ENCODE data around the gene FOXA1.

DNA sequence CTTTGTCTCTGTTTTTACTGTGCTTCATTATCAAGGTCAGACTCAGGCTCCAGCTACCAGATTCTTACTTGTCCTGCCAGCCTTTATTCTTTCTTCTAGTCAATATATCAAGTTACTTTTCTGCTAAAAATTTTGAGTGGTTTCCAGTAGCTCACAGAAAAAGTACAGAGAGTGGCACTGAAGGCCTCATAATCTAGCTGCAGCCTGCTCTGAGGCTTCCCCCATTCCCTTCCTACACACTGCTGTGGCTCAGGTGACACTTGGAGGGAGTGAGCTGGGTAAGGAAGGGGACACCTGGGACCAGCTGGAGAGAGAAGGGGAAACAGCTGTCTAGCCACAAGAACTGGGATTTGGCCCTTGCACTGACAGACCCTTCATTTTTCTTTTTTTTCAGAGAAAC, 25.8 kb upstream of the FOXA1 start:
- no peak for TF ChIP-seq SP1 (IDR thresholded peaks at IDR 0.05; ENCODE audit: low read depth, low read length)
- TF ChIP-seq, protein P1, sequence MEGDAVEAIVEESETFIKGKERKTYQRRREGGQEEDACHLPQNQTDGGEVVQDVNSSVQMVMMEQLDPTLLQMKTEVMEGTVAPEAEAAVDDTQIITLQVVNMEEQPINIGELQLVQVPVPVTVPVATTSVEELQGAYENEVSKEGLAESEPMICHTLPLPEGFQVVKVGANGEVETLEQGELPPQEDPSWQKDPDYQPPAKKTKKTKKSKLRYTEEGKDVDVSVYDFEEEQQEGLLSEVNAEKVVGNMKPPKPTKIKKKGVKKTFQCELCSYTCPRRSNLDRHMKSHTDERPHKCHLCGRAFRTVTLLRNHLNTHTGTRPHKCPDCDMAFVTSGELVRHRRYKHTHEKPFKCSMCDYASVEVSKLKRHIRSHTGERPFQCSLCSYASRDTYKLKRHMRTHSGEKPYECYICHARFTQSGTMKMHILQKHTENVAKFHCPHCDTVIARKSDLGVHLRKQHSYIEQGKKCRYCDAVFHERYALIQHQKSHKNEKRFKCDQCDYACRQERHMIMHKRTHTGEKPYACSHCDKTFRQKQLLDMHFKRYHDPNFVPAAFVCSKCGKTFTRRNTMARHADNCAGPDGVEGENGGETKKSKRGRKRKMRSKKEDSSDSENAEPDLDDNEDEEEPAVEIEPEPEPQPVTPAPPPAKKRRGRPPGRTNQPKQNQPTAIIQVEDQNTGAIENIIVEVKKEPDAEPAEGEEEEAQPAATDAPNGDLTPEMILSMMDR (IDR thresholded peaks at IDR 0.05; ENCODE audit: control extremely low read depth in 1 of 3, insufficient read depth in 1 of 3, low read depth in 1 of 3, low read length in 3 of 3), result no peak
